Uterus (tissue), 4 donors: ENCODE measurements around the gene ANKRD33B. TPM values are rescaled to one million over a fixed set of nuclear protein-coding genes. Genes with fewer than 3 reads are reported as not detected.

Experiments
- DNase-seq, 2 donors: peaks; one replicate each; pipeline ENCODE4 v3.0.0-alpha.2; 2019 to 2020
- H3K27ac ChIP-seq, 2 donors: fragments of 200-600 bp; sonication (generic); 1 replicate in 1 of 2; 2 replicates in 1 of 2; pipeline ENCODE4 v1.5.1; 2016 to 2018
- H3K27me3 ChIP-seq, 2 donors: fragments of 200-600 bp; sonication (generic); one replicate each; pipeline ENCODE4 v1.5.1; 2018 to 2019; ENCODE audit warnings: control low read depth in 1 of 2
- H3K36me3 ChIP-seq, 2 donors: fragments of 200-600 bp; sonication (generic); one replicate each; pipeline ENCODE4 v1.5.1; 2019; ENCODE audit warnings: control low read depth in 1 of 2
- H3K4me1 ChIP-seq, 2 donors: fragments of 200-600 bp; sonication (generic); one replicate each; pipeline ENCODE4 v1.5.1; 2018 to 2019; ENCODE audit warnings: control low read depth in 1 of 2
- H3K4me3 ChIP-seq, 2 donors: fragments of 200-600 bp; sonication (generic); 1 replicate in 1 of 2; 2 replicates in 1 of 2; pipeline ENCODE4 v1.5.1; 2018 to 2019; ENCODE audit warnings: mild to moderate bottlenecking in 1 of 2
- H3K9me3 ChIP-seq, 2 donors: fragments of 200-600 bp; sonication (generic); one replicate each; pipeline ENCODE4 v1.5.1; 2019; ENCODE audit warnings: control low read depth in 1 of 2
- CTCF ChIP-seq, 4 experiments: fragments of 200-600 bp in 2 of 4; fragments of 450-650 bp in 2 of 4; sonication (generic) in 2 of 4; IDR thresholded peaks; one replicate each; pipeline ENCODE4 v1.5.1; 2016 to 2019; ENCODE audit warnings: antibody characterized with exemption in 4 of 4, mild to moderate bottlenecking in 2 of 4, moderate library complexity in 1 of 4
- POLR2A ChIP-seq, 2 donors: fragments of 450-650 bp; IDR thresholded peaks; one replicate each; pipeline ENCODE4 v1.6.1; 2016; ENCODE audit warnings: antibody characterized with exemption in 2 of 2, mild to moderate bottlenecking in 1 of 2, moderate library complexity in 1 of 2
- intact Hi-C: fragments of 100-400 bp; cut with DNase I; formaldehyde crosslinking; loops from one replicate; pipeline ENCODE4 v1.15.1; 2023; ENCODE audit warnings: low total_unique reads
- total RNA-seq, 4 donors: library from RNA; depleted of rRNA in 3 of 4; stranded (reverse); fragments of >200 nt in 3 of 4; gene quantifications; one replicate each; pipeline versions ENCODE4 v1.1.0 to v1.2.4, GENCODE V29; 2014 to 2023
- donor health status: DM: yes; HTN: yes; CAD: no.

ANKRD33B gene
- total RNA-seq, 4 donors from 2014 or later = 2.1 to 24.1 (median 7.6) TPM

- Histone ChIP-seq H3K4me3 (no peak overlapping the region), H3K36me3 (no peaks in the 10 kb centered on the region), H3K27me3 (no peaks in the 10 kb centered on the region), H3K27ac (peak overlapping the region; percentile 44 to 60), H3K9me3 (no peaks in the 10 kb centered on the region), H3K4me1 (peaks cover 0 to 5% of the 10 kb centered on the region in 2 donors)
- no peak for DNase-seq
- TF ChIP-seq CTCF (IDR thresholded peaks at IDR 0.05) (no peak), POLR2A (IDR thresholded peaks at IDR 0.05) (no peak)
- intact Hi-C loops = no loop called here
These were observed 13.8 kb downstream of the ANKRD33B start for GRCh38 chr5:10577371-10578292.

GRCh38 chr5:10578293-10578665 is 14.4 kb downstream of the ANKRD33B start:
- TF ChIP-seq CTCF (IDR thresholded peaks at IDR 0.05) = no peak
- no peak for TF ChIP-seq POLR2A (IDR thresholded peaks at IDR 0.05)
- DNase-seq = no peak
- Histone ChIP-seq H3K9me3 (no peaks in the 10 kb centered on the region), H3K27me3 (no peaks in the 10 kb centered on the region), H3K27ac (peak overlapping the region; percentile 44 to 60), H3K4me1 (peaks cover 0 to 5% of the 10 kb centered on the region in 2 donors), H3K4me3 (no peak overlapping the region), H3K36me3 (no peaks in the 10 kb centered on the region)
- intact Hi-C loops = no loop called here

GRCh38 chr5:10578869-10579268 is 15.0 kb downstream of the ANKRD33B start:
- H3K9me3 ChIP-seq = no peaks in the 10 kb centered on the region
- intact Hi-C loops = no loop called here
- H3K4me3 ChIP-seq = no peak overlapping the region
- no peak overlapping the region for H3K27ac ChIP-seq
- H3K27me3 ChIP-seq = no peaks in the 10 kb centered on the region
- TF ChIP-seq POLR2A (IDR thresholded peaks at IDR 0.05) (no peak), CTCF (IDR thresholded peaks at IDR 0.05) (no peak)
- no peak for DNase-seq
- no peaks in the 10 kb centered on the region for H3K36me3 ChIP-seq
- H3K4me1 ChIP-seq = peaks cover 0 to 5% of the 10 kb centered on the region in 2 donors

GRCh38 chr5:10579536-10580521 is 16.0 kb downstream of the ANKRD33B start:
- TF ChIP-seq CTCF (IDR thresholded peaks at IDR 0.05) (no peak), POLR2A (IDR thresholded peaks at IDR 0.05) (no peak)
- no peaks in the 10 kb centered on the region for H3K27me3 ChIP-seq
- H3K27ac ChIP-seq = no peak overlapping the region
- H3K9me3 ChIP-seq = no peaks in the 10 kb centered on the region
- DNase-seq = no peak
- intact Hi-C loops = no loop called here
- H3K4me3 ChIP-seq = no peak overlapping the region
- peaks cover 0 to 5% of the 10 kb centered on the region in 2 donors for H3K4me1 ChIP-seq
- no peaks in the 10 kb centered on the region for H3K36me3 ChIP-seq
